ENCODE data around the gene SPIRE1.

SPIRE1 gene

GRCh38 chr18:12517142-12517825 lies 140.6 kb downstream of the SPIRE1 start:
- no peaks in the 10 kb centered on the region for H3K4me1 ChIP-seq (ENCODE audit: low read depth, poor library complexity, severe bottlenecking)
- no peak overlapping the region for H3K4me2 ChIP-seq
- H3K79me2 ChIP-seq (ENCODE audit: insufficient read depth, low read depth) = no peaks in the 10 kb centered on the region
- no peaks in the 10 kb centered on the region; the same call in 1 of the 2 replicates for H3K36me3 ChIP-seq (ENCODE audit: insufficient read depth)
- H3K27ac ChIP-seq = no peak overlapping the region
- no peak overlapping the region for H2AFZ ChIP-seq (ENCODE audit: low read depth)
- no peak overlapping the region for H3K4me3 ChIP-seq (IDR thresholded peaks at IDR 0.05; ENCODE audit: insufficient read depth, low read depth, low read length)
- H3K27me3 ChIP-seq (ENCODE audit: insufficient read depth, low read depth) = no peaks in the 10 kb centered on the region
- H4K20me1 ChIP-seq (ENCODE audit: insufficient read depth) = no peaks in the 10 kb centered on the region
- no peak overlapping the region for H3K9ac ChIP-seq
- TF ChIP-seq CTCF (conservative IDR thresholded peaks at IDR 0.05; ENCODE audit: low read depth, low read length) = no peak

DNA sequence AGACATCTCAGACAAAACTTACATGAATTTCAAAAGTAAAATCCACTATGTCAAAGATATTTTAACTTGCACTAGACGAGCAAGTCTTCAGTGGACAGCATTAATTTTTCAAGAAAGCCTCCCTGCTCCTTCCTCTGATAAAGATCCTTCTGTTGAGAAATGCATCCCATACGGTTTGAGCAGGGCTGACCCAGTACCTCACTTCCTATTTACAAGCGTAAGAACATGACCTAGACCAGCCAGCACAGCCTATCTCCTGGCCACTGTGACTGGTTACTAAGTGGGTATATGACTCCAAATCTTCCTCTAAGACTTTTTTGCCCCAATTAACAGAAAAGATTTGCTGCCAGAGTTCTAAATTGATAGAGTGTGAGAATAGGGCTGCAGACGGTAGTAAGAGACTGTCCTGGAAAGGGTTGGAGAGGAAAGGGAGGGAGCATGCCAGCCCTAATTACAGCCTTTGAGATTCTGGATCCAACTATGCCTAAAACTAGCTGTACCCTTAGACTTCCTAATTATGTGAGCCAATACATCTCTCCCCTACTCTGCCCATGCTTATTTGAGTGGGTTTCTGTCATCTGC lies 141.8 kb downstream of the SPIRE1 start:
- no peaks in the 10 kb centered on the region for H3K4me1 ChIP-seq (ENCODE audit: low read depth, poor library complexity, severe bottlenecking)
- no peaks in the 10 kb centered on the region; the same call in 1 of the 2 replicates for H3K36me3 ChIP-seq (ENCODE audit: insufficient read depth)
- no peak for TF ChIP-seq CTCF (conservative IDR thresholded peaks at IDR 0.05; ENCODE audit: low read depth, low read length)
- H4K20me1 ChIP-seq (ENCODE audit: insufficient read depth) = no peaks in the 10 kb centered on the region
- H3K27ac ChIP-seq = no peak overlapping the region
- no peaks in the 10 kb centered on the region for H3K27me3 ChIP-seq (ENCODE audit: insufficient read depth, low read depth)
- H3K79me2 ChIP-seq (ENCODE audit: insufficient read depth, low read depth) = no peaks in the 10 kb centered on the region
- H3K9ac ChIP-seq = no peak overlapping the region
- no peak overlapping the region for H3K4me2 ChIP-seq
- no peak overlapping the region for H3K4me3 ChIP-seq (IDR thresholded peaks at IDR 0.05; ENCODE audit: insufficient read depth, low read depth, low read length)
- H2AFZ ChIP-seq (ENCODE audit: low read depth) = no peak overlapping the region

- Histone ChIP-seq H4K20me1 (ENCODE audit: insufficient read depth) (no peaks in the 10 kb centered on the region), H3K27me3 (ENCODE audit: insufficient read depth, low read depth) (no peaks in the 10 kb centered on the region), H3K4me2 (no peak overlapping the region), H2AFZ (ENCODE audit: low read depth) (no peak overlapping the region), H3K79me2 (ENCODE audit: insufficient read depth, low read depth) (no peaks in the 10 kb centered on the region), H3K9ac (no peak overlapping the region), H3K36me3 (ENCODE audit: insufficient read depth) (no peaks in the 10 kb centered on the region; the same call in 1 of the 2 replicates), H3K4me3 (IDR thresholded peaks at IDR 0.05; ENCODE audit: insufficient read depth, low read depth, low read length) (no peak overlapping the region), H3K27ac (no peak overlapping the region), H3K4me1 (ENCODE audit: low read depth, poor library complexity, severe bottlenecking) (no peaks in the 10 kb centered on the region)
- no peak for TF ChIP-seq CTCF (conservative IDR thresholded peaks at IDR 0.05; ENCODE audit: low read depth, low read length)
Measured at GRCh38 chr18:12515550-12515949, 142.4 kb downstream of the SPIRE1 start.

DNA sequence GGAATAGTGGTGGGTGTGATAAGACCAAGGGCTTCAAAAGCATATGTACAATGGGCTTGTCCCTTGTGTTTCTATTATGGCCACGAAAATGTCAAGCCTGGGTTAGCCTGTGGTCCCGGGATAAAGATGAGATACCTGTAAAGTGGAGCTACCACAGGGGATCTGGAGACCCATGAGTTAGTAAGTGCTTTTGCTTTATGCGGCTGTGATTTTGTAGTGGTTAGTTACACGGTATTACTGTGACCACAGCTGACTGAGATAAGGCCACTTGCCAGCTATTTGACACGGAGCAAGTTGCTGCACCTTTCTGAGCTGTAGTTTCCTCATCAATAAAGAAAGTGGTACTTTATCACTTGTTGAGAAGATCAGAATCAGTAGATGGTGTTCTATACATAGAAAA lies 150.9 kb downstream of the SPIRE1 start:
- no peak overlapping the region for H3K4me2 ChIP-seq
- H3K36me3 ChIP-seq (ENCODE audit: insufficient read depth) = no peaks in the 10 kb centered on the region
- no peak overlapping the region for H2AFZ ChIP-seq (ENCODE audit: low read depth)
- no peaks in the 10 kb centered on the region for H3K79me2 ChIP-seq (ENCODE audit: insufficient read depth, low read depth)
- H4K20me1 ChIP-seq (ENCODE audit: insufficient read depth) = no peaks in the 10 kb centered on the region
- H3K4me3 ChIP-seq (IDR thresholded peaks at IDR 0.05; ENCODE audit: insufficient read depth, low read depth, low read length) = no peak overlapping the region
- no peak for TF ChIP-seq CTCF (conservative IDR thresholded peaks at IDR 0.05; ENCODE audit: low read depth, low read length)
- no peak overlapping the region for H3K27ac ChIP-seq
- H3K9ac ChIP-seq = no peak overlapping the region
- no peaks in the 10 kb centered on the region for H3K27me3 ChIP-seq (ENCODE audit: insufficient read depth, low read depth)
- H3K4me1 ChIP-seq (ENCODE audit: low read depth, poor library complexity, severe bottlenecking) = no peaks in the 10 kb centered on the region

All from KMS-11 (cell line).